GM12878 (cell line): Measurements from ENCODE around the gene RAB44. TPM values are rescaled to one million over a fixed set of nuclear protein-coding genes. Genes with fewer than 3 reads are reported as not detected.

Experiments
- ATAC-seq: fragments of 200-7000 bp; cut with Tn5 transposase; 3 replicates; pipeline ENCODE4 v1.9.1; 2020; ENCODE audit warnings: mild to moderate bottlenecking, moderate library complexity
- BruUV-seq: library from RNA; stranded (reverse); fragments of 400-500 nt; replicated peaks from 2 replicates; lab custom pipeline; 2021; lab: Mats Ljungman, UMichigan
- CTCF ChIA-PET: fragments of 300-600 bp; sonication (Branson Sonifier 250); formaldehyde crosslinking; extraction: SDS; loops from one replicate; lab custom pipeline; 2021; ENCODE audit warnings: inconsistent platforms; lab: Yijun Ruan, JAX
- POLR2A ChIA-PET: fragments of 350-600 bp; formaldehyde crosslinking; extraction: SDS; loops from one replicate; lab custom pipeline; 2021; ENCODE audit warnings: inconsistent platforms; lab: Charles Lee
- RAD21 ChIA-PET: fragments of 300-600 bp; sonication (Branson Sonifier 250); formaldehyde crosslinking; loops from one replicate; lab custom pipeline; 2023; ENCODE audit warnings: antibody characterized with exemption; ENCODE audit not compliant: unreplicated experiment; lab: Charles Lee
- SMC1A ChIA-PET: fragments of 300-600 bp; sonication (Branson Sonifier 250); formaldehyde crosslinking; loops from one replicate; lab custom pipeline; 2023; ENCODE audit not compliant: unreplicated experiment, uncharacterized antibody; lab: Charles Lee
- DNase-seq: peaks from one replicate; pipeline ENCODE4 v3.0.0-alpha.2; 2011; ENCODE audit warnings: low read depth, low spot score
- FAIRE-seq: peaks from 3 replicates; lab custom pipeline; 2011; peaks lifted over from hg19 to GRCh38; lab: Jason Lieb, UNC
- H2AFZ ChIP-seq: 2 replicates; pipeline ENCODE4 v1.6.0; 2011; ENCODE audit warnings: low read depth, low read length, control low read depth; ENCODE audit not compliant: control insufficient read depth
- H3K27ac ChIP-seq: 2 replicates; pipeline ENCODE4 v1.5.1; 2011; ENCODE audit warnings: control low read depth; ENCODE audit not compliant: control insufficient read depth, insufficient read depth
- H3K27me3 ChIP-seq, 2 experiments: replicated peaks in 1 of 2; 2 replicates each; pipeline versions ENCODE4 v1.6.0 to v1.6.1; 2011; ENCODE audit warnings: low read length in 1 of 2; ENCODE audit not compliant: control insufficient read depth in 2 of 2, insufficient read depth in 2 of 2
- H3K36me3 ChIP-seq, 2 experiments: 2 replicates each; pipeline ENCODE4 v1.5.1; 2011; ENCODE audit warnings: low read length in 1 of 2; ENCODE audit not compliant: control insufficient read depth in 2 of 2, insufficient read depth in 2 of 2
- H3K4me1 ChIP-seq: 2 replicates; pipeline ENCODE4 v1.6.1; 2011; ENCODE audit warnings: mild to moderate bottlenecking, low read length, moderate library complexity, mixed read lengths; ENCODE audit not compliant: control insufficient read depth, insufficient read depth
- H3K4me2 ChIP-seq: 2 replicates; pipeline ENCODE4 v1.6.0; 2011; ENCODE audit warnings: control low read depth; ENCODE audit not compliant: control insufficient read depth, insufficient read depth
- H3K4me3 ChIP-seq: fragments of 200-600 bp; sonication (generic); 2 replicates; pipeline ENCODE4 v1.5.1; 2016
- H3K79me2 ChIP-seq: 2 replicates; pipeline ENCODE4 v1.6.0; 2011; ENCODE audit warnings: low read length; ENCODE audit not compliant: control insufficient read depth, insufficient read depth
- H3K9ac ChIP-seq: 2 replicates; pipeline ENCODE4 v1.8.0; 2011; ENCODE audit warnings: low read length, control low read depth, mixed read lengths; ENCODE audit not compliant: control insufficient read depth, insufficient read depth
- H3K9me3 ChIP-seq: replicated peaks from 3 replicates; pipeline ENCODE4 v1.5.1; 2011; ENCODE audit warnings: mild to moderate bottlenecking, low read length; ENCODE audit not compliant: control insufficient read depth, insufficient read depth
- H4K20me1 ChIP-seq: 2 replicates; pipeline ENCODE4 v1.6.0; 2011; ENCODE audit not compliant: control insufficient read depth, insufficient read depth
- CBFB ChIP-seq: IDR thresholded peaks from 2 replicates; pipeline ENCODE4 v1.6.1; 2016; ENCODE audit warnings: antibody characterized with exemption, low read depth
- CBX3 ChIP-seq: fragments of 200-600 bp; sonication (generic); IDR thresholded peaks from 2 replicates; pipeline ENCODE4 v1.6.1; 2016; ENCODE audit warnings: low read depth, borderline replicate concordance
- E2F8 ChIP-seq: fragments of 450-650 bp; IDR thresholded peaks from 2 replicates; pipeline ENCODE4 v1.6.1; 2018; ENCODE audit warnings: mild to moderate bottlenecking, low read depth, moderate library complexity; ENCODE audit not compliant: partially characterized antibody
- ELK1 ChIP-seq: IDR thresholded peaks from 2 replicates; pipeline ENCODE4 v1.6.1; 2012; ENCODE audit warnings: low read depth, low read length, improper control_type of control experiment
- HDAC2 ChIP-seq: fragments of 200-600 bp; sonication (generic); IDR thresholded peaks from 2 replicates; pipeline ENCODE4 v1.6.1; 2017
- KLF5 ChIP-seq: fragments of 450-650 bp; IDR thresholded peaks from 2 replicates; pipeline ENCODE4 v1.6.1; 2014; ENCODE audit warnings: mild to moderate bottlenecking; ENCODE audit not compliant: partially characterized antibody
- MEF2A ChIP-seq: IDR thresholded peaks from 2 replicates; pipeline ENCODE4 v1.6.1; 2011; ENCODE audit warnings: low read depth, mild to moderate bottlenecking, low read length, moderate library complexity; ENCODE audit not compliant: insufficient read depth
- MEF2B ChIP-seq: fragments of 450-650 bp; IDR thresholded peaks from 2 replicates; pipeline ENCODE4 v1.6.1; 2018; ENCODE audit warnings: mild to moderate bottlenecking, moderate library complexity; ENCODE audit not compliant: partially characterized antibody, poor library complexity, severe bottlenecking
- MTA3 ChIP-seq: IDR thresholded peaks from 2 replicates; pipeline ENCODE4 v1.6.1; 2012; ENCODE audit warnings: low read length, inconsistent platforms, borderline replicate concordance
- MYB ChIP-seq: fragments of 150-350 bp; IDR thresholded peaks from 2 replicates; pipeline ENCODE4 v1.6.1; 2014; ENCODE audit warnings: mild to moderate bottlenecking, low read depth, low read length, borderline replicate concordance
- POU2F2 ChIP-seq: IDR thresholded peaks from 3 replicates; pipeline ENCODE4 v1.6.1; 2011; ENCODE audit warnings: low read depth, mild to moderate bottlenecking, low read length, borderline replicate concordance
- STAT1 ChIP-seq: fragments of 450-650 bp; conservative IDR thresholded peaks from 2 replicates; pipeline ENCODE4 v1.6.1; 2014; ENCODE audit warnings: antibody characterized with exemption, mild to moderate bottlenecking
- ZNF24 ChIP-seq: fragments of 450-650 bp; IDR thresholded peaks from 2 replicates; pipeline ENCODE4 v1.6.1; 2017; ENCODE audit warnings: antibody characterized with exemption, mild to moderate bottlenecking
- WGBS: methylation state at CpG from one replicate; pipeline ENCODE4 v1.1.6; 2016; ENCODE audit warnings: low lambda C conversion rate; ENCODE audit not compliant: insufficient replicate concordance, insufficient coverage; ENCODE audit errors: missing lambda C conversion rate; 5-methylcytosine and 5-hydroxymethylcytosine counted together
- in situ Hi-C: fragments of 300-500 bp; cut with MboI; formaldehyde crosslinking; loops from 9 replicates; pipeline ENCODE4 v1.14.3; 2018; ENCODE audit warnings: mixed read lengths
- intact Hi-C: fragments of 100-400 bp; cut with micrococcal nuclease; formaldehyde crosslinking; loops from one replicate; pipeline ENCODE4 v1.14.2; 2022; ENCODE audit not compliant: unreplicated experiment
- polyA plus RNA-seq, 11 experiments: library from polyadenylated mRNA; depleted of rRNA in 4 of 11; unstranded in 6 of 11; stranded (reverse) in 5 of 11; fragments of >200 nt; fragmentation: Nextera tagmentation in 4 of 11; fragmentation: Illumina TruSeq in 1 of 11; extraction: Ambion mirVana in 4 of 11; extraction: Trizol in 1 of 11; gene quantifications; 1 replicate in 1 of 11; 2 replicates in 10 of 11; pipeline versions ENCODE4 v1.2.1 to v1.2.3, GENCODE V29; 2011 to 2016; ENCODE audit warnings: inconsistent platforms in 2 of 11, missing spikeins in 2 of 11, low read depth in 1 of 11
- total RNA-seq, 4 experiments: library from RNA; depleted of rRNA in 3 of 4; stranded (reverse); fragments of >200 nt in 3 of 4; fragmentation: Illumina TruSeq in 1 of 4; extraction: Trizol in 1 of 4; gene quantifications; 2 replicates each; pipeline versions ENCODE4 v1.2.1 to v1.2.3, GENCODE V29; 2013 to 2021
- TF ChIP-seq, protein P1 (sequence below): fragments of 450-650 bp; formaldehyde crosslinking; IDR thresholded peaks from 2 replicates; pipeline ENCODE4 v1.4.0; 2020; ENCODE audit warnings: mild to moderate bottlenecking, moderate library complexity

Gene RAB44
- total and polyA plus RNA-seq, 10 of the 15 experiments (the other 5 are each of a cell fraction or from before 2014, with no cell fraction given), result 0.01 to 0.08 (median 0.05) TPM; not detected in 2

DNA sequence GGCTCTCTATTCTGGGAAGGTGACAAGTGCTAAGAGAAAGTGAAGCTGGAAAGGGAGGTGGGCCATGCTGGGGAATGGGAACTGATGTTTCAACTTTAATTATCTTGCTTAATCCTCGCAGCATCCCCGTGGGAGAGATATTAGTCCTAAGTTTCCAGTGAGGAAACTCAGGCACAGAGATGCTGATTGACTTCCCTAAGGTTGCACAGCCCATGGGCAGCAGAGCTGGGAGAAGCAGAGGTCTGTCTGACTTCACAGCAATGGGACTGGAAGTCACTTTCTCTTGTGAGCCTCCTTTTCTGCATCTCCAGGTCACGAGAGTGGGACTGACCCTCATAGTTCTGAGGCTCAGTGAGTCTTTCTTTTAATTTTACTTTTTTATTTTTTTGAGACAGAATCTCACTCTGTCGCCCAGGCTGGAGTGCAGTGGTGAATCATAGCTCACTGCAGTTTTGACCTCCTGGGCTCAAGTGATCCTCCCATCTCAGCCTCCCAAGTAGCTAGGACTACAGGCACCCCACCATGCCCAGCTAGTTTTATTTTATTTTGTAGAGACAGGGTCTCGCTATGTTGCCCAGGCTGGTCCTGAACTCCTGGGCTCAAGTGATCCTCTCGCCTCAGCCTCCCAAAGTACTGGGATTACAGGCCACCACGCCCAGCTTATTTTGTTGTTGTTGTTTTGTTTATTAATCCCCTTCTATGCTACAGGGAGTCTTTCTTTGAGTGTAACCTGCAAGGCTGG is 2.6 kb downstream of the RAB44 start:
- no TSS peak for BruUV-seq
- H3K79me2 ChIP-seq, result no peaks in the 10 kb centered on the region
- ChIA-PET SMC1A (interaction anchor here (0.7 kb wide), 1 partner anchor 19 kb away, joined by 3 read pairs; no protein-coding TSS in a partner anchor), RAD21 (interaction anchor here (1.0 kb wide), 1 partner anchor 82 kb away, joined by 3 read pairs; no protein-coding TSS in a partner anchor), CTCF (interaction anchor here (0.6 to 4.0 kb wide), 8 partner anchors 9 to 358 kb away, joined by 3 to 27 read pairs (median 4); no protein-coding TSS in a partner anchor), POLR2A (interaction anchor here (0.6 to 0.7 kb wide), 2 partner anchors 47 to 63 kb away, joined by 3 to 4 read pairs; no protein-coding TSS in a partner anchor)
- H3K27ac ChIP-seq, result no peak overlapping the region
- FAIRE-seq (no peak), DNase-seq (no peak), ATAC-seq (no peak)
- intact Hi-C loops, result no loop called here
- H3K9me3 ChIP-seq, result no peaks in the 10 kb centered on the region
- in situ Hi-C loops, result no loop called here
- no peaks in the 10 kb centered on the region for H3K36me3 ChIP-seq
- no peak overlapping the region for H2AFZ ChIP-seq
- 46% methylated on average over 7 of the region's 7 CpGs for WGBS
- H3K27me3 ChIP-seq, result no peaks in the 10 kb centered on the region
- H3K4me3 ChIP-seq, result no peak overlapping the region
- H3K9ac ChIP-seq, result no peak overlapping the region
- H4K20me1 ChIP-seq, result no peaks in the 10 kb centered on the region
- peaks cover 3% of the 10 kb centered on the region for H3K4me1 ChIP-seq
- H3K4me2 ChIP-seq, result no peak overlapping the region
- TF ChIP-seq, protein P1, sequence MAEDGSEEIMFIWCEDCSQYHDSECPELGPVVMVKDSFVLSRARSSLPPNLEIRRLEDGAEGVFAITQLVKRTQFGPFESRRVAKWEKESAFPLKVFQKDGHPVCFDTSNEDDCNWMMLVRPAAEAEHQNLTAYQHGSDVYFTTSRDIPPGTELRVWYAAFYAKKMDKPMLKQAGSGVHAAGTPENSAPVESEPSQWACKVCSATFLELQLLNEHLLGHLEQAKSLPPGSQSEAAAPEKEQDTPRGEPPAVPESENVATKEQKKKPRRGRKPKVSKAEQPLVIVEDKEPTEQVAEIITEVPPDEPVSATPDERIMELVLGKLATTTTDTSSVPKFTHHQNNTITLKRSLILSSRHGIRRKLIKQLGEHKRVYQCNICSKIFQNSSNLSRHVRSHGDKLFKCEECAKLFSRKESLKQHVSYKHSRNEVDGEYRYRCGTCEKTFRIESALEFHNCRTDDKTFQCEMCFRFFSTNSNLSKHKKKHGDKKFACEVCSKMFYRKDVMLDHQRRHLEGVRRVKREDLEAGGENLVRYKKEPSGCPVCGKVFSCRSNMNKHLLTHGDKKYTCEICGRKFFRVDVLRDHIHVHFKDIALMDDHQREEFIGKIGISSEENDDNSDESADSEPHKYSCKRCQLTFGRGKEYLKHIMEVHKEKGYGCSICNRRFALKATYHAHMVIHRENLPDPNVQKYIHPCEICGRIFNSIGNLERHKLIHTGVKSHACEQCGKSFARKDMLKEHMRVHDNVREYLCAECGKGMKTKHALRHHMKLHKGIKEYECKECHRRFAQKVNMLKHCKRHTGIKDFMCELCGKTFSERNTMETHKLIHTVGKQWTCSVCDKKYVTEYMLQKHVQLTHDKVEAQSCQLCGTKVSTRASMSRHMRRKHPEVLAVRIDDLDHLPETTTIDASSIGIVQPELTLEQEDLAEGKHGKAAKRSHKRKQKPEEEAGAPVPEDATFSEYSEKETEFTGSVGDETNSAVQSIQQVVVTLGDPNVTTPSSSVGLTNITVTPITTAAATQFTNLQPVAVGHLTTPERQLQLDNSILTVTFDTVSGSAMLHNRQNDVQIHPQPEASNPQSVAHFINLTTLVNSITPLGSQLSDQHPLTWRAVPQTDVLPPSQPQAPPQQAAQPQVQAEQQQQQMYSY (CRISPR knock-in tag), result no peak
- TF ChIP-seq HDAC2 (no peak), MYB (no peak), CBX3 (no peak), POU2F2 (no peak), MEF2A (no peak), STAT1 (no peak), CBFB (no peak), MEF2B (no peak), ZNF24 (no peak), MTA3 (no peak), ELK1 (no peak), E2F8 (no peak), KLF5 (no peak)
